ENCODE data around the gene CXCL12.

Gene CXCL12

DNA sequence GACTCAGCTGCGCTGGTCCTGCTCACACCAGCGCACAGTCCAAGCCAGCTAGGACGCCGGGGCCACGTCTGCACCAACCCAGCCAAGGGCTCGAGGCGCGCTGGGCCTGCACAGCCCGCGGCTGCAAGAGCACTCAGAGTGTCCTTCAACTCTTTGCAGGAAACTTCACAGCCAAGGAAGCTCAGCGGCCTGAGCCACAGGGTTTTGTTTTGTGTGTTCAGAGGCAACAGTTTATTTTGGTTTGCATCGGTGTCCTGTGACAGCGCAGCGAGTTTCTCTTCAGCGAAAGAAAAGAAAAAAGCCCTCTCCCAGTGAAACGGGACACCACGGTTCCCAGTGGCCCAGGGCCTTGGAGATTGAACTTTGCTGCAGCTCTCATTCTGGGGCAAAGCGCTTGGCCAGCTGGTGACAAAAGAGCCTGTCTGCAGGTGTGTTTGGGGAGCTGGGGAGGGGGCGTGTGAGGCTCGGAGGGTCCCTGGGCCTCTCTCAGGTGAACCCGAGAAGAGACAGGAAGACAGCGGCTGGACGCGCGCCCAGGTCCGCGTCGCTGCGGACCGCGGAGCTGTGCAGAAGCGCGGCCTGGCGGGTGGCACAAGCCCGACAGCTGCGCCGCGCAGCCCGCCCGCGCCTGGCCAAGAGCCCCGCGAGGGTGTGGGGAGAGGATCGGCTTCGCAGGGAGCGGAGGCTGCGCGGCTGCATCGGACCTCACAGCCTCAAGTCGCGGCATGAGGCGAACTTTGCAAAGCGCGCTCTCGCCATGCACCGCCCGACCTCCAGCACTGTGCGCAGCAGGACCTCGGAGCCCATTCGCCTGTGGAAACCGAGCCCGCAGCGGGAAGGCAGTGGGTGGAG lies 922 bp downstream of the CXCL12 start:
- DNase-seq: no peak

DNA sequence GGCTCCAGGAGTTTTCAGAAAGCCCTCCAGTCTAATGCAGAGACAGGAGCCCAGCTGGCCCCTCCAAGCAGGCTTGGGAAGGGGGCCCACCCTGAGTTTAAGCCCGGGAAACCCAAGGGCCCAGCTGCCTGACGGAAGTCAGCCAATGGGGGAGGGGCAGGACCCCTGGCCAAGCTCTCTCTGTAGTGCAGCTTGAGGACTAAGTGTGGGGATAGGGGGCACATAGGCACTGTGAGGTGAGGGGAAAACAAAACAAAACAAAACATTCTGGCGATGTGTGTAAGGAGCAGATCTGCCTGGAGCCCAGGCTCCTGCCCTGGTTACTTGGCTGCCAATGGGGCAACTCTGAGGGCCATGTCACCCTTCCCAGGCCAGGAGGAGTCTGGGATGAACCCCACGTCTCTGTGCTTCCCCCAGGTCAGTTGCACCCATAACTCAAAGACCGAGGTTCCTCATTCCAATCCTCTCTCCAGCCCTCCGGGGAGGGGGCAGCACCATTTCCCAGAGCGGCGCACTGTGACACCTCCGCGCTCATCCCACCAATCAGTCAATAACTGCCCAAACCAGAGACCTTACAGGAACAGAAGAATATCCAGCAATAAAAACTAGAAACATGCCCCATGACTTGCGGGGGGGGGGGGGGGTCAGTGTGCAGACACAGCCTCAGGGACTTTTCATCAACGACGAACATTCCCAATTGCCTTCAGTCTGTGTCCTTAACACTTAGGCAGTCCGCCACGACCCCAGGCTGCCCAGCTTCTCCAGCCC lies 1.7 kb downstream of the CXCL12 start:
- no peak for DNase-seq

DNA sequence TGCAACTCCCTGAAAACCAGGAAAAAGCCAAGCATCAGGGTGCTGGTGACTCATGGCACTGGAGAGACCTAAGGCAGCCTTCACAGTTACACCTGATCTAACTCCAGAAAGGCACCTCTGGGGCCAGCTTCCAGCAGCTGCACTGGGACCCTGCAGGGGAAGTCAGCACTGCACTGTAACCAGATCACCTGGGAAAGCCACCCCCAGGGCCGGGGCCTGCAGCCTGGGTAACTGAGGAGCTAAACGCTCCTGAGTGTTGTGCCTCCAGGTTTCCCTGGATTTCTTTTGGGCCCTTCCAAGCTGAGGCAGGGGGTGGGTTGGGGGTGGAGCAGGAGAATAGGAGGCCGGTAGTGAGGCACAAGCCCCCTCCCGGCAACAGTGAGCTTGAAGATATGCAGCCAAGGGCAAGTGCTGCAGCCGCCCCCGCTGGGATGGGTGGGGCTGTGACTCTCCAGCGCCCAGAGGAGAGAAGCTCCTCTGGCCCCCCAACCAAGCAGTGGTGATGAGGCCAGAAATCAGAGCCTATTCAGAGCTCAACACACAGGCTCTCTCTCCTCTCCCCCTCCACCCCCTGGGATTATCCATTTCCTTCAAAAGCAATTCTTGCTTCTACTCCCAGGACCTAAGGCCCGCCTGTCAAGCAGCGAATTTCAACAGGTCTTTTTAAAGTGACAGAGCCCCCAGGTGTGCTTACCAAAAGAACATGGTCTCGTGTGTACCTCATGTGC lies 2.6 kb downstream of the CXCL12 start:
- DNase-seq: no peak

GRCh38 chr10:44380829-44381600 lies 3.9 kb downstream of the CXCL12 start:
- no peak for DNase-seq

DNA sequence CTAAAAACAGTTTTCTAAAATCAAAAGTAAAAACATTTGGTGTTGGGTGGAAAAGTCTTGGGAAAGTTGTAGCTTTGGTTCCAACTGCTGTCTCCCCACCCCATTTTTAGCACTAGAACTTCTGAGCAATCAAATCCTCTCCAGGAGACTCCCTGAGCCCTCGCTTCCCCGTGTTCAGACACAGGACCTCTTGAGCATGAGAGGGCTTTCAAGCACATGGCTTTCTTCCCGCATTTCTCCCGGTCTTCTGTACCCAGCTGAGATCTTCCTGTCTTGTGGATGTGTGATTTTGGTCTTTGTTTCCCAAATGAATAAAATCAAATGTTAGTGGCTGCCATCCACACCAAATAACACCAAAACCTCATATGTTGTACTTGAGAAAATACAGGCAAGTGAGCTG lies 5.0 kb downstream of the CXCL12 start:
- DNase-seq: no peak

- no peak for DNase-seq
These were observed 6.3 kb downstream of the CXCL12 start for GRCh38 chr10:44378626-44379025.

DNA sequence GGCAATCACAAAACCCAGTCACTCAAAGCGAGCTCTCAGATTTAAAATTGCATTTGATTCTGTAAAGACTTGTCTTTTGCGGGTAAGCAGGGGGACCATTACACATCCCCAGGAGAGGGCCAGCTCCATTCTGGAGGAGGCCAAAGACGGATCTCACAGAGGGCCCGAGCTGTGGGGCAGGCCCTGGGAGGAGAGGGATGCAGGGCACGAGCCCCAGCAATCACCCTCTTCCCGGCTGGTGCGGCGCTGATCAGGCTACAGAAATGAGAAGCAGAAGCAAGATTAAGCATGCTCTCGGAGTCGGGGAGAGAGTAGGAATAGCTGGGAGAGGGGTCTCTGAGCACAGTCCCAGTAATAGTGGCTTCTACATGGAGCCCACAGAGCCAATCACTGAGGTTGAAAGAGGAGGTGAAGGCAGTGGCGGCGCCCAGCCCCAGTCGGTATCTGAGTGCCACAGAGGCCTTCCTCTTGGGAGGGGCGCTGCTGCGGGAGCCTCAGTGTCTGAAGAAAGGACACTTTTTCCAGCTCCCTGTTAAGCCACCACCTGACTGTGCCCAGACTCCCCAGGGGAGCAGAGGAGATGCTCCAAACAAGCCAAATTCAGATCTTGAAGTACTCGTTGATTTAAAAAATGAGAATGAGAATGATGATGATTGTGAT lies 7.1 kb downstream of the CXCL12 start:
- DNase-seq: no peak

GRCh38 chr10:44376472-44377099 lies 8.3 kb downstream of the CXCL12 start:
- DNase-seq: no peak

GRCh38 chr10:44374155-44374554 lies 10.7 kb downstream of the CXCL12 start:
- no peak for DNase-seq

DNA sequence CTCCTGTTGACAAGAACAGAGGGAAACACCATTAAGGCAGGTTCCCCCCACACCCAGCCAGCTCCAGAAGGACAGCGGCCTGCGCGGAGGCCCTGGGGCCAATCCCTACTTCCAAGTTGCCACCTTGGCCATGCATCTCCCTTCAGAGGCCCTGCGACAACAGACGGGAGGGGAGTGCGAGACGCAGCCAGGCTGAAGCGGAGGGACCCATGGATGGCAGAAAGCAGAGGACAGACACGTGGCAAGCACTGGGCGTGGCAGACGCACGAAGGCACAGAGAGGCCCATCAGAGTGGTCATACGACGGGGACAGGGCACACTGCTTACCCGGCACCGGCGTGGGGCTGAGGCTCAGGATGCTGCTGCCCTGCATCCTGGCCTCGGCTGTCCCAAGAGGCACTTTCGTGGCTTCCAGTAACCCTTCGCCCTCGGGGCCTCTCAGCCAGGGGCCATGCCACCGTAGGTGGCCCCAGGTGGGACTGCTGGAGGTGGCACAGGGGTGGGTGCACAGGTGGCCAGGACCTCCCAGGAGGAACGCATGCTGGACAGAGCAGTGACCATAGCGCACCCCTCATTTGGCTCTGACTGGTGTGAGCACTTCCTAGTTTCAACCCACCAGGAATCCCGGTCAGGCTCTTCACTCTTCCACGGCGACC lies 11.4 kb downstream of the CXCL12 start:
- DNase-seq: no peak

GRCh38 chr10:44372181-44372580 lies 12.7 kb downstream of the CXCL12 start:
- no peak for DNase-seq

DNA sequence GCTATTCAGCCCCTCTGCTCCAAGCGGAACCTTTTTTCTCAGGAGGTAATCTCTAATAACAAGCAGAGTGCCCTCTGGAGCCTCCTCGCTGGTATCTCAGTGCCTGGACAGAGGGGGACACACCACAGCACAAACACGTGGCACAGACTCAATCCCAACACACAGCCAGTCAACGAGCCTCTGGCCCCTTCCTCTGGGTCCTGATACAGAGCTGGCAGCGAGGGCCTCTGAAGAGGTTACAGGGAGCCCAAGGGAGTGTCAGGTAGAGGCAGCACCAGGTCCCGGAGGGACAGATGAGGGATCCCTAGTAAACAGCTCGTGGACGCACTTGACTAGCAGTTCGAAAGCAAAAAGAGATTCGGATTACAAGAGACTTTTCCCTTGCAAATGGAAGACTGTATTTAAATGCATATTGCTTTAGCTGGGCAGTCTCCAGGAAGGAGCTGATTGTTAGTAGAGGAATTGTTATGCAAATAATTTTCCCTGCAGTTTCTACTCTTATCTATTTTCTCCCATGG lies 14.1 kb downstream of the CXCL12 start:
- DNase-seq: no peak

DNA sequence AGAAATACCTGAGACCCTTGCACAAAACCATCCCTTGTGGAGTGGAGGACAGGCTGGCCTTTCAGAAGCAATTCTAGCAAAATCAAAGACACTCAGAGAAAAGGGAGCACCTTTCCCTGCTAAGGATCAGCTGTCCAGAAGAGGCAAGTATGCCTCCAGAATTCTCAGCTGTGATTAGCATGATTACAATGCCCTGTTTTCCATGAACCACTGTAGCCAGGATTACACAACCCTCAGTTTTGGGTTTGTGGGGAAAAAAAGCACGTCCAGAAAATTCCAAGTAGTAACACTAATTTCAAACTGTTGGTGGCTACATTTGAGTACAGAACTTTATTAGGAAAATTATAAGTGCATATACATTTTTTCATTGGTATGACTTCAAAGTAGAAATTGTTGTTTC lies 15.0 kb downstream of the CXCL12 start:
- no peak for DNase-seq

DNA sequence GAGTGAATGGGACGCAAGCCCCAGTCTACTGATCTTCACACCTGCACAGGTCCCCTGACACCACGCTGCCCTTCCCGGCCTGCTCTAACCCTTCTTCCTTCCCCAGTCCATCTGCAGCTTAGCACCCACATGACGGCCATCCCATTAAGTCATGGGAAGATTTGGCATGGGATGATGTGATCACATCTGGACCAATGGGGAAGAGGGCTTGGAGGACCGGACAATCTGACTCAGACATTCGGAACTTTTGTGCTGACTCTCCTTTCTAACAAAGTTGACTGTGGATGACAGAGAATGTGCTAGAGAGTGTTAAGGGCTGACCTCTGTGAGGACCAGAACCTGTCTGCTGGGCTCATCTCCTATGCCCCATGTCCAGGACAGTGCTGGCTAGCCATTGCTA lies 15.6 kb downstream of the CXCL12 start:
- DNase-seq: no peak

DNA sequence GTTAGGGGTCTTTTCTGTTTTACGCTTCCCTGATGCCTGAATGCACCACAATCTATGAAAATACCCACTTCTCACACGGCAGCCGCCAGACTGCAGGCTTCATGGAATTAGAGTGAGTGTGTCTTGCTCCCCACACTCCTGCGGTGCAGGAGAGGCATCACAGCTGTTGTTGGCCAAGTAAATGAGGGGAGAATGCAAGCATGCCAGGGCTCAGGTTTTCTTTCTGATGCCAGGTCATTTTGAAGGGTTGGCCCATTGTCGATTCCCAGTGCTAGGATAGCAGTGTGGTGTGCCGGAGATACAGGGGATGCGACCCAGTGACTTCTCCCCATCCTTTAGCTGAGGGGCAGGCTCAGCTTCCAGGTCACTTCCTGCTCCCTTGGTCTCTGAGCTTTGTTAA lies 16.3 kb downstream of the CXCL12 start:
- DNase-seq: no peak

GRCh38 chr10:44366941-44367630 lies 17.8 kb downstream of the CXCL12 start:
- no peak for DNase-seq

- no peak for DNase-seq
These were observed 20.3 kb downstream of the CXCL12 start for GRCh38 chr10:44364566-44364965.

DNA sequence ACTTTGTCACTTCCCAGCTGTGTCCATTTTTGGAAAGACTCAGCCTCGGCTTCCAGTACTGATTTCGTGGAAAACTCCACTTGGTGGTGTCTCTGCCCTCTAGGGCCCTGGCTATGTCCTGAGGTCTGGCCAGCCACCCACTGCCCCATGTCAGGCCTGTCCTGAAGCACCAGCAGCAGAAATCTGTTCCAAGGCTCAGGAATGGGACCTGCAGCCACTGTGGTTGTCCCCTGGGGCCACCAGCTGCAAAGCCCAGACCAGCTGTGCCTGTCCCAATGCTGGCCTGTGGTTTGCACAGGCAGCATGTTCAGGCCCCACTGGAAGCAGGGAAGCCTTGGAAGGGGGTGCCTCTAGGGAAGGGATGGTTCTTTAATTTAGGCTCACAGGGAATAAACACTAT lies 21.2 kb downstream of the CXCL12 start:
- no peak for DNase-seq

DNA sequence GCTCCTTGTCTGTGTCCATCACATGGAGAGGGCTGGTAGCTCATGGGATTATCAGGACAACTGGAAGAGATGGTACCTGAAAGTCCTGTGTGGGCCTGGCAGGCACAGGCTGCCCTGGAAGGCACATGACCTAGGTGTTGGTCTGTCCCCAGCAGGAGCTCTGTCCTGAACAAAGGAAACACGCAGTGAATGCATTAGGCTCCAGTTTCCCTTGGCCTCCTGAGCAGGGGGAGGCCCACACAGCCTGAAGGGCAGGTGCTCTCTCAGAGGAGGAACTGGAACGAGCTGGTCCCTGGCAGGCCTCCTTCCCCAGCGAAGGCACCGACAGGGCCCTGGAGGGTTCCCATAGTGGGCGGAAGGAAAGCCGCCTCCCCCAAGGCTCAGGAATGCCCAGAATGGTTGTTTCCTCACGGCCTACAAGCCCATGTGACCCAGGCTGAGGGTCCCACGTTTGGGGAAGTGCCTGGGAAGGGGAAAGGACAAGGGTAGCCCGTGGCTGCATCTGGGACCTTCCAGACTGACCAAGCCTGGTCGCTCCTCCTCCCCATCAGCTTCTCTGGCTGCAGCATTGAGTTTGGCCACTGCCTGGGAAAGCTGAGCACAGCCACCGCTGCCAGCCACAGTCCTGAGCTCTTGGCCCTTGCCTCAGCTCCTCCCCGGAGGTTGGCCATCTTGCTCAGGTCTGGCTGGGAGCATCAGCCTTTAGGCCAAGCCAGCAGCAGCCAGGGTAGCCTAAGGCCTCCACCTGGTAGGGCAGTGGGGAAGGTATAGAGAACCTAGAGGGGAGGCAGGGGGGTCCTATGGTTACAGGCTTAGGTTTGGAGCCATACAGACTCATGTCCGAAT lies 21.8 kb downstream of the CXCL12 start:
- no peak for DNase-seq

Measured in suppressor macrophage treated with lipopolysaccharide for 4 hours (primary cell).